H1 (cell line): ENCODE results near the gene INPP5A. TPM values are rescaled to one million over a fixed set of nuclear protein-coding genes. Genes with fewer than 3 reads are reported as not detected.

ENCODE experiments used
- KDM4A ChIP-seq: IDR thresholded peaks from one replicate; pipeline ENCODE4 v1.7.1; 2012; ENCODE audit warnings: low read depth, mild to moderate bottlenecking, moderate library complexity, low read length, inconsistent platforms; ENCODE audit not compliant: severe bottlenecking
- SP1 ChIP-seq: IDR thresholded peaks from 2 replicates; pipeline ENCODE4 v1.6.1; 2011; ENCODE audit warnings: low read depth, low read length
- polyA plus RNA-seq, 7 experiments: library from polyadenylated mRNA; depleted of rRNA in 3 of 7; stranded (reverse) in 5 of 7; unstranded in 2 of 7; fragments of >200 nt in 5 of 7; fragments of 200-250 nt in 2 of 7; gene quantifications; 1 replicate in 5 of 7; 2 replicates in 1 of 7; 4 replicates in 1 of 7; pipeline versions ENCODE4 v1.2.1 to v1.2.3, GENCODE V29; 2011 to 2013; ENCODE audit warnings: missing spikeins in 2 of 7, mixed read lengths in 2 of 7
- total RNA-seq: library from RNA; stranded (reverse); fragmentation: NEBNext Ultra II Directional; extraction: Animal tissue kit (Norgen Biotek cat#: 25700); gene quantifications from 2 replicates; pipeline ENCODE4 v1.2.1, GENCODE V29; 2021

The INPP5A gene
- total and polyA plus RNA-seq, 2 of the 8 experiments (the other 6 are each of a cell fraction or from before 2014, with no cell fraction given), result 19.7 to 27.5 TPM

DNA sequence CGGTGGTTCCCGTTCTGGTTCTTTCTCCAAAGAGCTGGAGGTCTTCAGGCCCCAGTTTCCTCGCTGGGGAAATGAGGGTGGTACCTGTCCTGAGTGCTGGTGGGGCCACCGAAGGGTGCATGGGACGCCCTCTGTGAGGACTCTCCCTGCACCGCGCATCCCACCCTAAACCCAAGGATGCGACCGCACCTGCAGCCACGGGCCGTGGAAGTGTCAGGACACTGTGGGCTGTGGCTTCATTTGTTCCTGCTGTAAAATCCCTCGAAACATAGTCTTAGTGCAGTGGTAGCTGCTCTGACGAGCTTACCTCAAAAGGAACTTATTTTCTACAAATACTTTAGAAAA, 164.2 kb downstream of the INPP5A start (continued):
- TF ChIP-seq KDM4A (no peak), SP1 (no peak)
- TF ChIP-seq, all 59 proteins: peak for 0
